Kidney capillary endothelial cell (primary cell): ENCODE results near the gene LAMA2.

Experiments used
- DNase-seq: peaks from one replicate; pipeline ENCODE4 v3.0.0-alpha.2; 2018; ENCODE audit warnings: low spot score

The LAMA2 gene

DNA sequence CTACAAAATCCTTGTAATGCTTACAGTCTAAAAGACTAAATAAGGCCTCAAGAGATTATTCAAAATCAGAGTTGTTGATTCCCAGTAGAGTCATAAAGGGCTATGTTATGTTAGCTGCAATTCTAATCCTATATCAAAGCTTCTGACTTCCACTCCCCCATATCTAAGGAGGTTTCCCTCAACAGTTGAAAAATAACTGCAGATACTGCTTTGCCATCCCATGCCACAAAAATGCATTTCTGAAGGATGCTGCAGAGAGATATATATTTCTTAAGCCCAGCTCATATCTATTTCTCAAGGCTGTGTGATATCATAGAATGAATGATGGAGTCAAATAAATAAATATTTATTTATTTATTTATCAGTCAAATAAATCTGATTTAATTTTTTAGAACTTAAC is 332.3 kb downstream of the LAMA2 start:
- DNase-seq: no peak

- no peak for DNase-seq
Observed at GRCh38 chr6:129215916-129216520, 333.1 kb downstream of the LAMA2 start.

- no peak for DNase-seq
Observed at GRCh38 chr6:129217701-129218100, 334.8 kb downstream of the LAMA2 start.

DNA sequence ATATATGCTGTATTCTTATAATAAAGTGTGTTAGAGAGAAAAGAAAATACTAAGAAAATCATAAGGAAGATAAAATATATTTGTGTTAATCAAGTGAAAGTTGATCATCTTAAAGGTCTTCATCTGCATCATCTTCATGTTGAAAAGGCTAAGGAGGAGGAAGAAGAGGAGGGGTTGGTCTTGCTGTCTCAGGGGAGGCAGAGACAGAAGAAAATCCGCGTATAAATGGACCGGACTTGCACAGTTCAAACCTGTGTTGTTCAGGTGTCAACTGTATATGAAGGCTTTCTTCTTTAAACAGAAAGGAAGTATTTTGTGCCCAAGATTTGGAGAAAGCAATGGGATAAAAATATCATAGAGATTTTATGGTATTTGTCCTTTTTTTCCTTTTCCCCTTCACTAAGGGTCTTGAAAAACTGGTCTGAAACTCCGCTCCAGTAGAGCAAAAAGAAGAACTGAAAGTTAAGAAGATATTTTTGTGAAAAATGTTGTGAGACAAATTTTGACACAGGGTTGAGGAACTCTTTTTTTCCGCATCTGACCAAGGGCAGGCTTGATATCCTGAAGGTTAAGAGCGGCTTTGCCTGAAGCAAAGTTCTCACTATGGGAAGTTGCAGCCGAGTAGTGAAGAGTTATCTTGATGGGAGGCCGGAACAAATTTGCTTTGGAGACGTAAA is 350.7 kb downstream of the LAMA2 start:
- DNase-seq: no peak

DNA sequence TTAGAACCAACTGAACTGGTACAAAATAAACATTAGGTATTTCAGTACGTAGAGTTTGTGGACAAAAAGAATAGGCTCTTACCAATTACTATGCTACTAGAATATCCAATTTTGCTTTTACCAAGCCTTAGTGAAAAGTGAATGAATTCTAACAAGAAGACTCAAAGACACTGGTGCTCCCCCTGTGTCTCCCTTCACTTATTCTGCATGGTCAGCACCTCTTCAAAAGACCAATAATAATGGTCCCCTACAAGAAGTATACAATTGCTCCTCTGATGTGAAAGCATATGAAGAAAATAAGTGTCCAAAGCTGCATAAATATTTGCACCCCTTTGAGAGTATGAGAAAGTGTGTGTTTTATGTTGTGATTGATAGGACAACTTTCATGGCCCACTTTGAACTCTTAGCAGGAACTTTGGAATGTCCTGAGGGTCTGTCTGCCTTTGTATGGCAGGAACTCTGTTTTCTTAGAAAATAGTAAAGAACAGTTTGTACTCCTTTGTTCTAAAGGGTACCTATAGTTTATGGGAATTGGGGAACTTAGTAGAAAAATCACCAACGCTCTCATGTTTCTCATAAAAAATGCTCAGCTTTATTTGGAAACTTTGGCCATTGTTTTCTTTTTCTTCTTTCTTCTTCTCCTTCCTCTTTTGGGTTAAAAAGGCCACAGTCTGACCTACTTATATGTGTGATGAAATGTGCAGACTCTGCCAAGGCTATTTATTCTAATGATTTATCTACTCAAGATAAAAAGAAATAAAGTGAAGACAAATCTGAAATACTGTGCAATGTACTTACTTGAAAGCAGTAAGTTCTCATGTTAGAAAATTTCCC is 352.4 kb downstream of the LAMA2 start:
- DNase-seq: no peak

- no peak for DNase-seq
Observed at GRCh38 chr6:129236001-129236517, 353.1 kb downstream of the LAMA2 start.

DNA sequence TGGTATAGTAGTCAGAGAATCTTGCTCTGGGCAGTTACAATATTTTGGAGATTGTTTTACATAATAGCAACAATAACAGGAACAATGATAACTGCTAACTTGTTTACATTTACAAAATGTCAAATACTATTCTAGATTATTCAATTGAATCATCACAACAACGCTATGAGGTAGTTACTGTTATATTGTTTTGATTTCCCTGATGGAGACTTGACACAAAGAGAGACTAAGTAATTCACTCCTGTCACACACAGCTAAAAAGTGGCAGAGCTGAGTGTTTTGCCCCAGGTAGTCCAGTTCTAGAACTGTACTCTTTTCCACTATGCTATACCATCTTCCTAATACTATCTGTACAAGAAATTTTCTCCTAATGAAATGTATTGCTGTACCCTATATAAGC is 356.1 kb downstream of the LAMA2 start:
- no peak for DNase-seq

DNA sequence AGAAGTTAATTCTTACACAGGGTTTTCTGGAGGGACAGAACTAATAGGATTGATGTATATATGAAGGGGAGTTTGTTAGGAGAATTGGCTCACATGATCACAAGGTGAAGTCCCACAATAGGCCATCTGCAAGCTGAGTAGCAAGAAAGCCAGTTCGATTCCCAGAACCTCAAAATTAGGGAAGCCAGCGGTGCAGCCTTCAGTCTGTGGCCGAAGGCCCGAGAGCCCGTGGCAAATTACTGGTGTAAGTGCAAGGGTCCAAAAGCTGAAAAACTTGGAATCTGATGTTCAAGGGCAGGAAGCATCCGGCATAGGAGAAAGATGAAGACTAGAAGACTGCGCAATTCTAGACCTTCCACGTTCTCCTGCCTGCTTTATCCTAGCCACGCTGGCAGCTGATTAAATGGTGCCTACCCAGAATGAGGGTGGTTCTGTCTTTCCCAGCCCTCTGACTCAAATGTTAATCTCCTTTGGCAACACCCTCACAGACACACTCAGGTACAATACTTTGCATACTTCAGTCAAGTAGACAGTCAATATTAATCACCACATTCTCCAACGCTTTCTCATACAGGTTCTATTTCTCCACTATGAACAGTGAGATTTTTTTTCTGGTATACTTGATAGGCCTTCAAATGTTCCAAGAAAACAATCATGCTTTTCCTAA is 357.0 kb downstream of the LAMA2 start:
- no peak for DNase-seq

GRCh38 chr6:129240492-129240853 is 357.5 kb downstream of the LAMA2 start:
- no peak for DNase-seq

- no peak for DNase-seq
Observed at GRCh38 chr6:129242546-129242945, 359.6 kb downstream of the LAMA2 start.

DNA sequence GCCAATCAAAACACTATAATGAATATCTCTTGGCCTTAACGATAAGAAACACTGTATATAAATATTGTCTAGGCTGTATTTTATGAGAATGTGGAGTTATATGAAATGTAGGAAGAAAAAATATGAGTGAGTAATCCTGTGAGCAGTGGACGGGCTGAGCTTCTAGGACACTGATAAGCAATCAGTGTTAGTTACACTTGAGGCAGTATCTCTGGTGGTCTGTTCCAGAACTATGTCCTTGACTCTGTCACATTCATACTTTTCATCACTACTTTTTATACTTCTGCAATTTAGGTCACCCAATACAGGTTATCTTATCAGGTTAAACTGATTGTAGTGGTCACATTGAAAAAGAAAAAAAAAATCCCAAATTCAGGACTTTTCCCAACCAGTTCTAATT is 360.4 kb downstream of the LAMA2 start:
- no peak for DNase-seq

- DNase-seq: no peak
Observed at GRCh38 chr6:129248946-129249345, 366.0 kb downstream of the LAMA2 start.

DNA sequence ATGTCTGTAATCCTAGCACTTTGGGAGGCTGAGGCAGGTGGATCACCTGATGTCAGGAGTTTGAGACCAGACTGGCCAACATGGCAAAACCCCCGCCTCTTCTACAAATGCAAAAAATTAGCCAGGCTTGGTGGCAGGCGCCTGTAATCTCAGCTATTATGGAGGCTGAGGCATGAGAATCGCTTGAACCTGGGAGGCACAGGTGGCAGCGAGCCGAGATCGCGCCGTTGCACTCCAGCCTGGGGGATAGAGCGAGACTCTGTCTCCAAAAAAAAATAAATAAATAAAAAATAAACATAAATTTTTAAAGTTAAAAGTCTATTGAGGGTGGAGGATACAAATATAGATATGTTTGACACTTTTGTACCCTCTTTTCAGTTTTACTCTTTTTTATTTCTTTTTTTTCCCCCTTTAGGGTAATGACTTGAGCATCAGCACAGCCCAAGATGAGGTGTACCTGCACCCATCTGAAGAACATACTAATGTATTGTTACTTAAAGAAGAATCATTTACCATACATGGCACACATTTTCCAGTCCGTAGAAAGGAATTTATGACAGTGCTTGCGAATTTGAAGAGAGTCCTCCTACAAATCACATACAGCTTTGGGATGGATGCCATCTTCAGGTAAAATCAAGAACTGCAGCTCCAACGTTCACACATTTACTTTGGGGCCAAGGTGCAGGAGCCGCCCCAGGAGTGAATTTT is 368.9 kb downstream of the LAMA2 start:
- peak; percentile 47 for DNase-seq

DNA sequence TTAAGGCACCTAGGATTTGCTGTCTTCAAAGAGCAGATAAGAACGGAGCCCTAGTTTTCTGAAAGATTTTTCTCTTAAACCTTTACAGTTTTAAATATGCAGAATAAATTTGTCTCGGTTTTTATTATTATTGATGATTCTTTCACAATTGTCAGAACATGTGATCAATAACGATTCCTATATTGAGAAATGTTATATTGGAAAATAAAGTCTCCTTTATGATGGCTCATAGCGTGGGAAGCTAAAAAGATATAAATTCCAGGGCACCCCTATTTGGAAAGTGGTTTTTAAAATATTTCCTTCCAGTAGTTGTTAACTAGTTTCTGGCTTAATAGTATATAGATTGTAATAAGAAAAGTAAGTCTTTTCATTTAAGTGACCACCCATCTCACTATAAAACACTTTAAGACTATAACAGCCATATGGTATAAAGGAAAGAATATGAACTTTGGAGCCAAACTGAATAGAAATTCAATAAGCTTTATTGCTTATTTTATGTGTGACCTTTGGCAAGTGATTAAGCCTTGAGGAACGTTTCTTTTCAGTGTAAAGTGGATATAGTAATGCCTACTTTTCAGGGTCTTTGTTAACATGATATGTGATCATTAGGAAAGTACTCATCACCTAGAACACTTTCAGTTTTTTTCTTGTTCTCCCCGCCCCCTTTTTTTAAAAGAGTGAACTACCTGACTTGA is 369.6 kb downstream of the LAMA2 start:
- no peak for DNase-seq

DNA sequence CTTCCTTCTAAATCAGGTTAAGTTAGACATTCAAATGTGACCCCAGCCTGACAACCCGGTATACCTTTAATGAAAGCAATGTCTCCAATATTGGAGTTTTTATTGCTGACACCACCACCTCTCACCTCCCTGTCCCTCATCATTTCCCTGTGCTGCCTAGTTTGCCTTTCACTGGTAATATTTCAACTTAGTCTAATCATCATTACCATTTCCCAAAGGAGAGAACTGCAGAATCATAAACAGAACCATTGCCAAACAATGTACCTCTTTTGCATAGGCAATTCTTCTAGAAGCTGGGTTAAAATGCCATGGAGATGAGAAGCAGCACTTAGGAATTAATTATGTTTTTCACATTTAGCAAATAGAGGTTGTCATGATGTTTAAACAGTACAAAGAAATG is 370.3 kb downstream of the LAMA2 start:
- DNase-seq: no peak

GRCh38 chr6:129253727-129254126 is 370.8 kb downstream of the LAMA2 start:
- no peak for DNase-seq

- DNase-seq: no peak
Observed at GRCh38 chr6:129257196-129257595, 374.3 kb downstream of the LAMA2 start.

GRCh38 chr6:129262661-129263060 is 379.7 kb downstream of the LAMA2 start:
- no peak for DNase-seq

DNA sequence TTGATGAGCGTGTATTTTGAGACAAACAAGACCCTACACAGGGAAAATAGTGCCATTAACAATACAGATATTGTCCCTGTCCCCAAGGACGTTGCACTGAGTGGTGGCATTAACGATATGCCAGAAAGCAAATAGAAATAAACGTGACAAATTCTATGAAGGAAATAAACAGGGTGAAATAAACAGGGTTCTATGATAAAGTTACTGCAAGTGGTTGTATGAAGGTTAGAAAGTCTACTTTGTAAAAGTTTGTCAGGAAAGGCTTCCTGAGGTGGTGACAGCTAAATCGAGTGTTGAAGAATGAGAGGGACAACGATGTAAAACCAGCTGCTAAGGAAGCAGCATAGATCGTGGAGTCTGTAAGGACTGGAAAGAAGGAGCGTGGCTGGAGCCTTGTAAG is 380.2 kb downstream of the LAMA2 start:
- DNase-seq: no peak

GRCh38 chr6:129264480-129265045 is 381.6 kb downstream of the LAMA2 start:
- no peak for DNase-seq

DNA sequence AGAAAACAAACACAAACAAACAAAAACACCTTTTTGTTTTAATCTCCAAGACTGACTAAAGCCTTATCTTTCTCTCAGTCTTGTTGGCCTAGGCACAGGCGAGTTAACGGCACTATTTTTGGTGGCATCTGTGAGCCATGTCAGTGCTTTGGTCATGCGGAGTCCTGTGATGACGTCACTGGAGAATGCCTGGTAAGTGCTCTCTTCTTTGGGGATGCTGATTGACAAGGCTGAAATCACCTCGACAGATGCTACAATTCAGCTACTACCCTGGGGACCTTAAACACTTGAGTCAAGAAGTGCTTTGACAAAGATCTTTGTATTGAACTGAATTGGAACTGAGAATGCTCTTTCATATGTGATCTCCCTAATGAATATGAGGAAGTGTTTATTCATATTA is 384.1 kb downstream of the LAMA2 start:
- DNase-seq: no peak
